A673 (cell line): Measurements from ENCODE around the gene ODF2L. TPM values are rescaled to one million over a fixed set of nuclear protein-coding genes. Genes with fewer than 3 reads are reported as not detected.

Experiments used
- BruUV-seq: library from RNA; stranded (reverse); fragments of 400-500 nt; replicated peaks from 2 replicates; lab custom pipeline; 2021; lab: Mats Ljungman, UMichigan
- CTCF ChIA-PET: fragments of 300-600 bp; sonication (Branson Sonifier 250); formaldehyde crosslinking; loops from one replicate; lab custom pipeline; 2022; ENCODE audit warnings: antibody characterized with exemption; lab: Charles Lee
- POLR2A ChIA-PET: fragments of 300-600 bp; sonication (Branson Sonifier 250); formaldehyde crosslinking; loops from one replicate; lab custom pipeline; 2022; ENCODE audit warnings: antibody characterized with exemption; ENCODE audit not compliant: low non-redundant PET; lab: Charles Lee
- DNase-seq: peaks from one replicate; pipeline ENCODE4 v3.0.0-alpha.2; 2015; ENCODE audit warnings: low spot score
- H3K27ac ChIP-seq: fragments of 200-600 bp; sonication (generic); 2 replicates; pipeline ENCODE4 v1.5.1; 2016; ENCODE audit warnings: mixed run types, low read depth, mild to moderate bottlenecking, mixed read lengths, antibody characterized with exemption, low read length; ENCODE audit not compliant: poor library complexity, severe bottlenecking
- H3K27me3 ChIP-seq: fragments of 200-600 bp; sonication (generic); replicated peaks from 2 replicates; pipeline ENCODE4 v1.6.1; 2017; ENCODE audit warnings: mixed run types, low read depth, mild to moderate bottlenecking, mixed read lengths, antibody characterized with exemption, low read length; ENCODE audit not compliant: insufficient read depth, poor library complexity
- H3K36me3 ChIP-seq: fragments of 200-600 bp; sonication (generic); 2 replicates; pipeline ENCODE4 v1.6.1; 2016; ENCODE audit warnings: mixed run types, mild to moderate bottlenecking, mixed read lengths, antibody characterized with exemption, low read length; ENCODE audit not compliant: insufficient read depth, poor library complexity, severe bottlenecking
- H3K4me1 ChIP-seq: fragments of 200-600 bp; sonication (generic); 2 replicates; pipeline ENCODE4 v1.6.1; 2017; ENCODE audit warnings: mixed run types, mild to moderate bottlenecking, mixed read lengths, antibody characterized with exemption, low read length; ENCODE audit not compliant: insufficient read depth, poor library complexity, severe bottlenecking
- H3K4me3 ChIP-seq: fragments of 200-600 bp; sonication (generic); 2 replicates; pipeline ENCODE4 v1.5.1; 2016; ENCODE audit warnings: low read depth, mixed run types, mild to moderate bottlenecking, mixed read lengths, low read length; ENCODE audit not compliant: poor library complexity, severe bottlenecking
- H3K9me3 ChIP-seq: fragments of 200-600 bp; sonication (generic); 2 replicates; pipeline ENCODE4 v1.6.1; 2016; ENCODE audit warnings: mixed run types, low read depth, mild to moderate bottlenecking, mixed read lengths, antibody characterized with exemption, low read length; ENCODE audit not compliant: poor library complexity, severe bottlenecking
- CTCF ChIP-seq: fragments of 300-800, 200-600 bp; sonication (generic); conservative IDR thresholded peaks from 2 replicates; pipeline ENCODE4 v1.5.1; 2017; ENCODE audit warnings: low read depth, mild to moderate bottlenecking, antibody characterized with exemption, low read length, moderate library complexity, mixed read lengths
- EZH2 ChIP-seq: fragments of 200-600 bp; sonication (generic); IDR thresholded peaks from 2 replicates; pipeline ENCODE4 v1.6.1; 2017; ENCODE audit warnings: borderline replicate concordance, low read depth, mild to moderate bottlenecking, mixed read lengths, antibody characterized with exemption, low read length; ENCODE audit not compliant: poor library complexity, severe bottlenecking
- intact Hi-C: fragments of 100-400 bp; cut with micrococcal nuclease; formaldehyde crosslinking; loops from one replicate; pipeline ENCODE4 v1.10.0; 2022; ENCODE audit not compliant: unreplicated experiment
- microRNA-seq: library from miRNA; unstranded; fragments of <30 nt; microRNA quantifications from one replicate; pipeline ENCODE4 v1.2.0, GENCODE V29; 2021
- total RNA-seq: library from RNA; stranded (reverse); gene quantifications from 2 replicates; pipeline ENCODE4 v1.2.3, GENCODE V29; 2021

The ODF2L gene
- total RNA-seq, 1 experiment from 2014 or later: 38.9 TPM

GRCh38 chr1:86317926-86318325, 78.2 kb downstream of the ODF2L start:
- ChIA-PET POLR2A (no interaction called here), CTCF (no interaction called here)
- no TSS peak for BruUV-seq
- intact Hi-C loops: no loop called here
- H3K27me3 ChIP-seq: no peaks in the 10 kb centered on the region
- H3K36me3 ChIP-seq: no peaks in the 10 kb centered on the region
- no peak for DNase-seq
- no peak for TF ChIP-seq EZH2
- no peak for TF ChIP-seq CTCF
- H3K4me3 ChIP-seq: no peak overlapping the region
- H3K4me1 ChIP-seq: no peaks in the 10 kb centered on the region
- no peaks in the 10 kb centered on the region for H3K9me3 ChIP-seq
- H3K27ac ChIP-seq: no peak overlapping the region

DNA sequence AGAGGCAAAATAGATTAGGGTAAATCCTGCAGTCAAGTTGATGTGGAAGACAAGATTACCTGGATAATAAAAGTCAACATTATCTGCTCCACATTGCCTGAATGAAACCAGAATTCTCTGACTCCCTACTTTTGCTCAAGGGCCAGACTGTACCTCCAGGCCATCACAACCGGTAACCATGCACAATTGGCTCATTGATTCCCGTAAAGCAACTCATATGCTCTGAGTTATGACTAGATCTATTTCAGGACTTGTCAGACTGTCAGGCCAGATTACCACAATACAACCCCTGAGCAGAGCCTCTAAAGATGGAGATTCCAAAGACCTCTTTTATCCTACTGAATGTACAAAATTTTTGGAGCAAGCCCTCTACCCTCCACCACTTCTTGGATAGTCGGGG, 90.4 kb downstream of the ODF2L start:
- no peak overlapping the region for H3K27ac ChIP-seq
- no peaks in the 10 kb centered on the region for H3K36me3 ChIP-seq
- no peak for TF ChIP-seq CTCF
- TF ChIP-seq EZH2: no peak
- no peaks in the 10 kb centered on the region for H3K4me1 ChIP-seq
- H3K27me3 ChIP-seq: no peaks in the 10 kb centered on the region
- intact Hi-C loops: no loop called here
- DNase-seq: no peak
- no peaks in the 10 kb centered on the region for H3K9me3 ChIP-seq
- POLR2A ChIA-PET: no interaction called here
- CTCF ChIA-PET: no interaction called here
- BruUV-seq: no TSS peak
- no peak overlapping the region for H3K4me3 ChIP-seq

DNA sequence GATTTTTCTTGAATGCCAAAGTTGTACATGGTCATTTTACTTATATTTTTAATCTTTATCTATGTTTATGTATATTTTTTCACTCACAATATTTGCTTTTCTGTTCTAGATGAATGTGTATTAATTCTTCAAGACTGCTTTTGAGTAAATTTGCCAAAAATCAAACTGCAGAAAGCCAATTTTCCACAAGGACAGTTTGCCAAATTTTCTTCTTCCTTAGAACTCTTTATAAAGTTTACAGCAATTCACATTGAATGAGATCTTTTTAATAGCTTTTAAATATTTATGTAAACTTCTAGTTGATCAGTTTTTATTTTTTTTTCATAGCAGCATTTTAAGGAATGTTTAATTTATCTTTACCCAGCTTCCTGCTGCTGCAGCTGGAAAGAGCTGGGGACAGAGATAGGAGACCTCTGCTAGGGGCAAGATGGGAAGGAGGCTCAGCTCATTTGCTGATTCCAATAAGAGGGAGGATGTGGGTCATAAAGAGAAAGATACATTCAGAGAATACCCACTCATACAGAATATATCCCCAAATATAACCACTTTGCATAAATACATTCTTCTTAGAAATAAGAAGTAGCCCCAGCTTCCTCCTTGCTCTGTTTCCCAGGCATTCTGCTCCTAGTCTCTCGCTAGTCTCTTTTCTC, 93.0 kb downstream of the ODF2L start:
- intact Hi-C loops: no loop called here
- POLR2A ChIA-PET: no interaction called here
- H3K4me1 ChIP-seq: no peaks in the 10 kb centered on the region
- H3K27ac ChIP-seq: no peak overlapping the region
- no peak overlapping the region for H3K4me3 ChIP-seq
- no peaks in the 10 kb centered on the region for H3K9me3 ChIP-seq
- BruUV-seq: no TSS peak
- no peaks in the 10 kb centered on the region for H3K36me3 ChIP-seq
- H3K27me3 ChIP-seq: no peaks in the 10 kb centered on the region
- CTCF ChIA-PET: no interaction called here
- DNase-seq: no peak
- TF ChIP-seq EZH2: no peak
- TF ChIP-seq CTCF: no peak

Small RNA genes lying within 50 kb of the gene (microRNA-seq; reads per million reads assigned to microRNA genes)
- not detected for gene MIR7856

Other genes with a start within 250 kb of the ODF2L start
- 0.15 and 0.72 TPM in 2 replicates for gene COL24A1, start 239.6 kb downstream of the ODF2L start, total RNA-seq
- gene CLCA2, start 27.8 kb upstream of the ODF2L start, total RNA-seq: not detected in 2 replicates
- gene CLCA1, start 72.6 kb upstream of the ODF2L start, total RNA-seq: not detected in 2 replicates
- gene CLCA4, start 150.8 kb upstream of the ODF2L start, total RNA-seq: not detected in 2 replicates